Parathyroid adenoma (tissue), 2 donors: ENCODE data around the gene DPM3.

ENCODE experiments used
- H2AFZ ChIP-seq: fragments of 300-600 bp; sonication (generic); one replicate; pipeline ENCODE4 v1.7.0; 2017; ENCODE audit warnings: antibody characterized with exemption, mild to moderate bottlenecking
- H3K27ac ChIP-seq: fragments of 300-600 bp; sonication (generic); one replicate; pipeline ENCODE4 v1.7.0; 2017
- H3K27me3 ChIP-seq: fragments of 300-600 bp; sonication (generic); one replicate; pipeline ENCODE4 v1.7.0; 2017; ENCODE audit warnings: low read length; ENCODE audit not compliant: control insufficient read depth, insufficient read depth
- H3K36me3 ChIP-seq: fragments of 300-600 bp; sonication (generic); one replicate; pipeline ENCODE4 v1.7.0; 2017; ENCODE audit warnings: low read length; ENCODE audit not compliant: control insufficient read depth, insufficient read depth
- H3K4me1 ChIP-seq: fragments of 300-600 bp; sonication (generic); one replicate; pipeline ENCODE4 v1.7.0; 2017; ENCODE audit warnings: control low read depth
- H3K4me2 ChIP-seq: fragments of 300-600 bp; sonication (generic); one replicate; pipeline ENCODE4 v1.7.0; 2017; ENCODE audit warnings: low read length
- H3K4me3 ChIP-seq: fragments of 300-600 bp; sonication (generic); one replicate; pipeline ENCODE4 v1.7.0; 2017; ENCODE audit warnings: low read depth, low read length
- H3K79me2 ChIP-seq: fragments of 300-600 bp; sonication (generic); one replicate; pipeline ENCODE4 v1.7.0; 2017; ENCODE audit warnings: control low read depth
- H3K9ac ChIP-seq: fragments of 300-600 bp; sonication (generic); one replicate; pipeline ENCODE4 v1.7.0; 2017; ENCODE audit warnings: mild to moderate bottlenecking
- H3K9me3 ChIP-seq: fragments of 300-600 bp; sonication (generic); one replicate; pipeline ENCODE4 v1.7.0; 2017; ENCODE audit warnings: low read length; ENCODE audit not compliant: control insufficient read depth
- CTCF ChIP-seq: fragments of 300-600 bp; sonication (generic); IDR thresholded peaks from one replicate; pipeline ENCODE4 v1.7.0; 2017; ENCODE audit warnings: antibody characterized with exemption, mild to moderate bottlenecking
- donor health status: primary hyperparathyroidism.

DPM3 gene

GRCh38 chr1:155133799-155134281 is 6.5 kb downstream of the DPM3 start:
- Histone ChIP-seq H3K27ac (no peak overlapping the region), H2AFZ (no peak overlapping the region), H3K27me3 (no peaks in the 10 kb centered on the region), H3K36me3 (no peaks in the 10 kb centered on the region), H3K4me3 (no peak overlapping the region), H3K4me1 (peaks cover 2% of the 10 kb centered on the region), H3K4me2 (no peak overlapping the region), H3K9me3 (no peaks in the 10 kb centered on the region), H3K9ac (no peak overlapping the region), H3K79me2 (no peaks in the 10 kb centered on the region)
- no peak for TF ChIP-seq CTCF

- no peak for TF ChIP-seq CTCF
- Histone ChIP-seq H3K9me3 (no peaks in the 10 kb centered on the region), H2AFZ (no peak overlapping the region), H3K4me1 (peaks cover 2% of the 10 kb centered on the region), H3K4me3 (no peak overlapping the region), H3K79me2 (no peaks in the 10 kb centered on the region), H3K4me2 (no peak overlapping the region), H3K27ac (no peak overlapping the region), H3K9ac (no peak overlapping the region), H3K27me3 (no peaks in the 10 kb centered on the region), H3K36me3 (no peaks in the 10 kb centered on the region)
Observed at GRCh38 chr1:155131856-155132255, 8.5 kb downstream of the DPM3 start.

GRCh38 chr1:155131285-155131684 is 9.0 kb downstream of the DPM3 start:
- Histone ChIP-seq H3K9me3 (no peaks in the 10 kb centered on the region), H3K27me3 (no peaks in the 10 kb centered on the region), H3K4me2 (peak overlapping the region; percentile 20), H3K9ac (no peak overlapping the region), H3K27ac (no peak overlapping the region), H3K79me2 (no peaks in the 10 kb centered on the region), H3K36me3 (no peaks in the 10 kb centered on the region), H2AFZ (no peak overlapping the region), H3K4me3 (peak overlapping the region; percentile 75), H3K4me1 (peaks cover 2% of the 10 kb centered on the region)
- no peak for TF ChIP-seq CTCF

GRCh38 chr1:155130272-155131006 is 9.9 kb downstream of the DPM3 start:
- Histone ChIP-seq H2AFZ (no peak overlapping the region), H3K4me3 (peak overlapping the region; percentile 75), H3K9ac (no peak overlapping the region), H3K27me3 (no peaks in the 10 kb centered on the region), H3K27ac (peak overlapping the region; percentile 72), H3K79me2 (no peaks in the 10 kb centered on the region), H3K9me3 (no peaks in the 10 kb centered on the region), H3K36me3 (no peaks in the 10 kb centered on the region), H3K4me1 (peaks cover 2% of the 10 kb centered on the region), H3K4me2 (peak overlapping the region; percentile 57)
- TF ChIP-seq CTCF, result no peak
